GM21526 (cell line): ENCODE data around the gene MEGF8.
A peak's percentile ranks its signal among the peaks of the same experiment; 100 is the strongest.

Source experiments
- ATAC-seq: cut with Tn5 transposase; IDR thresholded peaks from one replicate; pipeline ENCODE4 v1.9.1; 2021; ENCODE audit warnings: moderate library complexity; ENCODE audit not compliant: unreplicated experiment, low FRiP score

The MEGF8 gene

GRCh38 chr19:42325308-42325895, at the start of gene MEGF8:
Gene MEGF8, plus strand, starts transcription at chr19:42325635. Its CDS starts 609 bp downstream, at chr19:42326244.
- peak; percentile 81 for ATAC-seq

- ATAC-seq = no peak
Observed at GRCh38 chr19:42276284-42276683, 49.2 kb upstream of the MEGF8 start.

DNA sequence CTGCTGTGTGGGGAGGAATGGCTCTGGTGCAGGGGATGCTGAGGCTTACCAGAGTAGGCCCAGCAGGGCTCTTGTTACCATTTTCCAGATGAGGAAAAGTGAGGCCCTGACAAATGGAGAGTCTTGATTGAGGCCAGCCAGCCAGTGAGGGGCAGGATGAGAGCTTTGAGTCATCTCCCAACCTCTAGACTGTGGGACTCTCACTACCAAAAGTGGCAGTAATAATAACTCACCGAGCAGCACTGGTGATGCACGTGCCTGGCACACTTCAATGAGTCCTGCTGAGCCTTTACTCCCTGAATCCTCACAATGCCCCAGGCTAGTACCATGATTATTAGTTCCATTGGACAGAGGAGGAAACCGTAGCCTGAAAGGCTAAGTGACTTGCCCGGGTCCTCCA, 48.6 kb upstream of the MEGF8 start:
- no peak for ATAC-seq

GRCh38 chr19:42277821-42278451, 47.5 kb upstream of the MEGF8 start:
- no peak for ATAC-seq

GRCh38 chr19:42278452-42279154, 46.8 kb upstream of the MEGF8 start:
- ATAC-seq = no peak

- ATAC-seq = no peak
Observed at GRCh38 chr19:42279155-42279901, 46.1 kb upstream of the MEGF8 start.

GRCh38 chr19:42279902-42280814, 45.3 kb upstream of the MEGF8 start:
- ATAC-seq = no peak

GRCh38 chr19:42280815-42281145, 44.7 kb upstream of the MEGF8 start:
- no peak for ATAC-seq

DNA sequence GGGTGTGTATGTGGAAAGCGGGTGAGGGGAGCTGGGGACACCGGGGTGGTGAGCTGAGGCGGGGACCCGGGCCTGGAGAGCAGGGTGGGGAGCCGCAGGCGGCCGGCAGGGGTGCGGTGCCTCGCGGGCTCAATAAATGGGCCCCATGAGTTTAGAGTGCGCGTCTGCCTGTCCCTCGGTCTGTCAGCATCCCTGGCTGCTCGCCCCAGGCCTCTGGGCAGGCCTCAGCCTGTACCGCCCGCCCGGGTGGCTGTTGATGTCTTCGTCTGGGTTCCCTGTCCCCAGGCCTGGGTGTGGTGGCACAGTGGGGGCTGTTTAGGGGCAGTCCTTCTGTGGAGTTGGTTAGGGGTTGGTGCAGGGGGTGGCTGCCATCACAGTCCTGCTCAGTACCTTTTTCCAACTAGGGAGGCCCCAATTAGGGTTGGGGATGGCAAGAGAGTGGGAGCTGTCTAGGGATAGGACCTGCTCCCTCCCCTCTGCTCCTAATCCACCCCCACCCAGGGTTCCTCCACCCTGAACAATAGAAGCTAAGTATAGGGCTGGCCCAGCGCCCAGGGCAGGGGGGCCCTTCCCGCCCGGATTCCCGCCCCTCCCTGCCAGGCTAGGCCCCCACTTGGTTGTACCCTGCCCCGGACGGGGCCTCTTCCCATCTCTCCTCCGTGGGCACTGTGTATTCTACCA, 44.1 kb upstream of the MEGF8 start:
- ATAC-seq = no peak

- no peak for ATAC-seq
Observed at GRCh38 chr19:42281827-42282762, 43.3 kb upstream of the MEGF8 start.

DNA sequence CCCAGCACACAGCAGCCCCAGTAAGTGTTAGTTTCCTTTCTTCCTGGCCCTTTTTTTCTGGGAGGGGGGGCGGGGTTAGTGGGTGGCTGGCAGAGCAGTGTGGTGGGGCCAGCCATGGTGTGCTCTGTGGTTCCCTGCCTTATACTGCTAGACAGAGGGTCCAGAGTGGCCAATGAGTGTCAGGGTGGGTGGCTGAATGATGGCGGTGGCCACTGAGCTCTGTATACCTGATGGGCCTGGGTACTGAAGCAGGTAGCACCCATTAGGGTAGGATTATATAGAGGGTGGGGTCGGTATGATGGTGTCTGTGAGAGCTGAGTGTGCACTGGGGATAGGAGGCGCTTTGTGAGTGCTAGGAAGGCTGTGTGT, 42.6 kb upstream of the MEGF8 start:
- no peak for ATAC-seq

DNA sequence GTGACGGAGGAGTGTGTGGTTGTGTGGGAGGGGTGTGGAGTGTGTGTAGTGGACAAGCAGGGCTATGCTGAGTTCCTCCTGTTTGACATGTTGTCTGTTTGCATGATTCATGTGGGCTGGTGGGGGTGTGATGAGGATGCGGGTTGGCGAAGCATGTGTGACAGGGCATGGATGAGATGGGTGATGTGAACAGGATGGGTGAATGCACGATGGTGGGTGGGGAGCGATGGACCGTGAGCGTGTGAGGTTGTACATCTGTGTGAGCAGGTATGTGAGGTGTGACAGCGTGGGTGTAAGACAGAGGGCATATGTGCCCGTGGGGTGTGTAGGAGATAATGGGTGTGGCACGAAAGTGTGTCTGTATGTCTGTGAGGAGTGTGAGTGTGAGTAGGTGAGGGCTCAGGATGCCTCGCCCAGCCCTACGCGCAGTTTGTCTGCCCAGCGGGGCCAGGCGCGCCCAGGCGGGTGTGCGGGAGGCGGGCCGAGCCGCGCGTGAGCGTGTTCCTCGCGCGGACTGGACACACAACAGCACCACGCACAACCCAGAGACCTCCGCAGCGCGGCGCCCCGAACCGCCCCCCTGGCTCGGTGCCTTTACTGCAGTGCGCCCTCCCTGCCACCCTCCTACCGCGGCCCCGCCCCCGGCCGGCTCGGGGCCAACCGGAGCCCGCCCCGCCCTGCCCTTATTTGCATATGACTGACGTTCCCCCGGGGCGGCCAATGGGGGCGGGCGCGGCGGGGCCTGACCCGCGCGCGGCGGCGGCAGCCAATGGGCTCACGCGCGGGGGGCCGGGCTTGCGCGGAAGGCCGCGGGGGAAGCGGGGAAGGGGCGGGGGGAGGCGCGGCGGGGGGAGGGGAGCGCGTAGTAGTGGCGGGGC, 42.0 kb upstream of the MEGF8 start:
- ATAC-seq = no peak

GRCh38 chr19:42284066-42284501, 41.4 kb upstream of the MEGF8 start:
- no peak for ATAC-seq

DNA sequence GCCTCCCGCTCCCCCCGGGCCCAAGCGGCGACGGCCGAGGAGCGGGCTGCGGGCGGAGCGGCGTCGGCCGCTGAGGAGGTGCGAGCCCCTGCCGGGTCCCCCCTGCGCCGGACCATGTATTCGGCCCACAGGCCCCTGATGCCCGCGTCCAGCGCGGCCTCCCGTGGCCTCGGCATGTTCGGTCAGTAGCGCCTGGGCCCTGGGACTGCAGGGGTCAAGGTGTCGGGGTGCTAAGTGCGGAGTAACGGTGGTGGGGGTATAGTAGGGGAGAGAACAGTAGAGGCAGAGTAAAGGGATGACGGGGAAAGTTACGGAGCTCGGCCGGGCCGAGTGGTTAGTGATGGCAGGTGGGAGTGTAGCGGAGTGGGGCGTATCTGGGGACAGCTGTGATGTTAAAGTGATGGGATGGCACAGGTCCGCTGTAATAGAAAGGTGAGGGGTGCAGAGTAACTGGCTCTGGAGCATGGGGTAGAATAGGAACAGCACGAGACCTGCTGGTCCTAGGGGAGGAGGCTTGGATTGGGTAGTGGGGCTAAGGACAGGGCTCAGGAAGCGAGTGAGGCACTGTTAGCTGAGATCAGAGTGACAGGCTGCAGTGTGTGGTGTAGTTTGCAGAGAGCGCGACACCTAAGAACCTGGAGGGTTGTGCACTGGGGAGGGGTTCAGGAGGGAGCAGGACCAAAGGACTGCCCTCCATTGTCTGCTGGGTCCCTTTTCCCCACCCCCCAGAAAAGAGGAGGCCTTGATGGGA, 40.7 kb upstream of the MEGF8 start:
- no peak for ATAC-seq

DNA sequence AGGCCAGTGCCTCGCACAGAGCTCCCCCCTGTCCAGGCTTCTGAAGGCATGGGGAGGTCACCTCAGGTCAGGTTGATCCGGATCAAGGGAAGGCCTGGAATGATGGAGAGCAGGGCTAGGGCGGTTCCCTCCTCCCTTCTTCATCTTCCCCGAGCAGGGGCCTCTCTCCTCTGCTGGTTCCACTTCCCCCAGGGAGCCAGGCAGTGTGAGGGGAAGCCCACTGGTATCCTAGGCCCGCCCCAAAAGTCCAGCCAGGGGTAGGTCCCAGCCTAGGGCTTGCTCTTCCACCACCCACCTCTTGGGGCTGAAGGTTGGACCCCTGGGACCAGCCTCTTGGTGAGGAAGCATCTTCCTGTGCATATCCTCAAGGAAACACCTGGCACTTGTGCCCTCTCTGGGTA, 39.9 kb upstream of the MEGF8 start:
- no peak for ATAC-seq

DNA sequence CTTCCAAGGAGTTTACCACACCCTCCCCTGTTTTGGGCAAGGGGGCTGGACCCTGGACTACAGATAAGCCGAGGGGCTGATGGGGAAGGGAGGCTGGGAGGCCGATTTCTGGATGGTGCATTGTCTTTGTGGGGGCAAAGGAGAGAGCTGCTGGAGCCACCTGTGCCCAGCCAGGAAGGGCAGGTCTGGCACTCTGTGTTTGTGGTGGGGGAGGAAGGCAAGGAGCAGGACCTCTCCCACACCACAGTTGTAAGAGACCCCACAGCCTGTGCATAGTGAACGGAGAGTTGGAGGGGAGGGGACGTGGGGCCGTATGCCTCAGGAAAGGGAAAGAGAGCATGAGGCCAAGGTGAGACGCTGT, 39.5 kb upstream of the MEGF8 start:
- ATAC-seq = no peak

GRCh38 chr19:42286349-42287016, 39.0 kb upstream of the MEGF8 start:
- no peak for ATAC-seq
